Thyroid gland (tissue), 4 donors: ENCODE data around the gene CABLES2. TPM values are rescaled to one million over a fixed set of nuclear protein-coding genes. Genes with fewer than 3 reads are reported as not detected.
A peak's percentile ranks its signal among the peaks of the same experiment; 100 is the strongest.

ENCODE experiments used
- DNase-seq, 2 donors: peaks; one replicate each; pipeline ENCODE4 v3.0.0-alpha.2; 2019
- H3K27ac ChIP-seq, 3 donors: fragments of 200-600 bp; sonication (generic); 1 replicate in 2 of 3; 2 replicates in 1 of 3; pipeline ENCODE4 v1.5.1; 2016 to 2019; ENCODE audit warnings: mild to moderate bottlenecking in 1 of 3, moderate library complexity in 1 of 3
- H3K27me3 ChIP-seq: fragments of 200-600 bp; sonication (generic); one replicate; pipeline ENCODE4 v1.5.1; 2019
- H3K36me3 ChIP-seq, 2 donors: fragments of 200-600 bp; sonication (generic); one replicate each; pipeline ENCODE4 v1.5.1; 2016 to 2019
- H3K4me1 ChIP-seq, 2 donors: fragments of 200-600 bp; sonication (generic); one replicate each; pipeline ENCODE4 v1.5.1; 2017 to 2019
- H3K4me3 ChIP-seq, 3 donors: fragments of 200-600 bp; sonication (generic); replicated peaks in 1 of 3; 1 replicate in 2 of 3; 2 replicates in 1 of 3; pipeline ENCODE4 v1.5.1; 2016; ENCODE audit warnings: mild to moderate bottlenecking in 1 of 3
- H3K9me3 ChIP-seq: fragments of 200-600 bp; sonication (generic); one replicate; pipeline ENCODE4 v1.5.1; 2017
- CTCF ChIP-seq, 6 experiments: fragments of 200-600 bp in 3 of 6; fragments of 450-650 bp in 3 of 6; sonication (generic) in 3 of 6; IDR thresholded peaks; one replicate each; pipeline ENCODE4 v1.5.1; 2016 to 2019; ENCODE audit warnings: antibody characterized with exemption in 6 of 6, mild to moderate bottlenecking in 2 of 6, inconsistent platforms in 1 of 6, moderate library complexity in 1 of 6
- POLR2A ChIP-seq, 2 donors: fragments of 450-650 bp; IDR thresholded peaks; one replicate each; pipeline ENCODE4 v1.6.1; 2017; ENCODE audit warnings: antibody characterized with exemption in 2 of 2, mild to moderate bottlenecking in 2 of 2, moderate library complexity in 1 of 2
- WGBS, 2 donors: methylation state at CpG; one replicate each; pipeline ENCODE4 v1.1.5; 2017; 5-methylcytosine and 5-hydroxymethylcytosine counted together
- intact Hi-C: fragments of 100-400 bp; cut with DNase I; formaldehyde crosslinking; loops from one replicate; pipeline ENCODE4 v1.15.1; 2023
- total RNA-seq, 4 donors: library from RNA; depleted of rRNA; stranded (reverse); fragments of >200 nt; gene quantifications; one replicate each; pipeline ENCODE4 v1.2.3, GENCODE V29; 2016

CABLES2 gene
- total RNA-seq, 4 donors from 2014 or later = 5.8 to 8.5 (median 7.7) TPM

- H3K4me3 ChIP-seq = no peak overlapping the region
- TF ChIP-seq CTCF (IDR thresholded peaks at IDR 0.05) (peak in 4 of 6 experiments; percentile 45 to 66 (median 48)), POLR2A (IDR thresholded peaks at IDR 0.05) (peak in 1 of 2 donors; percentile 35)
- peak; percentile 99 for DNase-seq
- peak overlapping the region; percentile 82 to 97 (median 90) for H3K27ac ChIP-seq
- 53 to 59% methylated on average over 25 to 31 of the region's 43 CpGs for WGBS, 2 donors
- H3K9me3 ChIP-seq = no peaks in the 10 kb centered on the region
- intact Hi-C loops = no loop called here
- no peaks in the 10 kb centered on the region for H3K27me3 ChIP-seq
- H3K36me3 ChIP-seq = peaks cover 0 to 14% of the 10 kb centered on the region in 2 donors
- H3K4me1 ChIP-seq = peaks cover 58 to 78% of the 10 kb centered on the region in 2 donors
Observed at GRCh38 chr20:62352402-62353288, 54.4 kb downstream of the CABLES2 start.

DNA sequence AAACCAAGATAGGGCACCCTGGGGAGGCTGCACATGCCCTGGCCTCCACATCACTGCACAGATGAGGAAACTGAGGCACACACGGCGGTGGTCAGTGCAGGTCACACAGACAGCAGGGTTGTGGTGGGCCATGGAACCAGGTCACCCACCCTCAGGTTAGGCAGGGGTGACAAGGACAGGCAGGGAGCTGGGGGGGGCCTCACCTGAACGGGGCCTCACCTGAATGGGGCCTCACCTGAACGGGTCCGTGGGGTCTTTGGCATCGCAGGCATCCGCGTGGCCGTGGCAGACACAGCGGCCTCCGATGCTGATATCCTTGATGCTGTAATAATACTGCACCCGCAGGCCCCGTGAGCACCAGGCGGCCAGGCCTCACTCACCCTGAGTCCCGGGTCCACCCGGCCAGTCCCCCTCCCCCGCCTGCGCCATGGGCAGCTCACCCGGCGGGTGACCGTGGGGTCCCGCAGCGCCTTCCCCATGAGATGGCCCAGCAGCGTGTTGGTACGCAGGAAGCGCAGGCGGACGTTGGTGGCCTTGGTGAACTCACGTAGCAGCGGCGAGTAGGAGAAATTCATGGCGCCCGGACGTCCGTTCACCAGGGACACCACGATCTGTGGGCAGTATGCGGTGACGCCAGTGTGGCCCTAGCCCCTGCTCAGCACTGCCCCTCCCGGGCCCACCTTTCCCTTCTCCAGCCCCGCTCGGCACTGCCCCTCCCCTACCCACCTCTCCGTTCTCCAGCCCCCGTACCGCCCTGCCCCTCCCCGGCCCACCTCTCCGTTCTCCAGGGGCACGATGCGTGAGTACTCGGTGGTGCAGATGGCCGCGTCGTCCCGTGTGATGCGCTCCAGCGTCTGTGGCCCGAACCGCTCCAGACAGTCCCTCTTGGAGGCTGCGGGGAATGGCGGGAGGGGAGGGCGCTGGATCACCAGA is 55.4 kb downstream of the CABLES2 start:
- Histone ChIP-seq H3K4me3 (no peak overlapping the region), H3K4me1 (peaks cover 49 to 69% of the 10 kb centered on the region in 2 donors), H3K27ac (peak overlapping the region; percentile 24 to 92 (median 79)), H3K36me3 (peaks cover 4 to 14% of the 10 kb centered on the region in 2 donors), H3K9me3 (no peaks in the 10 kb centered on the region), H3K27me3 (no peaks in the 10 kb centered on the region)
- WGBS, 2 donors = 90 to 91% methylated on average over 40 to 51 of the region's 60 CpGs
- TF ChIP-seq CTCF (IDR thresholded peaks at IDR 0.05) (no peak), POLR2A (IDR thresholded peaks at IDR 0.05) (no peak)
- intact Hi-C loops = no loop called here
- DNase-seq = no peak

- WGBS, 2 donors = 69 to 84% methylated on average over 11 to 20 of the region's 23 CpGs
- no peaks in the 10 kb centered on the region for H3K27me3 ChIP-seq
- H3K4me1 ChIP-seq = peaks cover 41 to 60% of the 10 kb centered on the region in 2 donors
- no peak overlapping the region for H3K4me3 ChIP-seq
- no peaks in the 10 kb centered on the region for H3K9me3 ChIP-seq
- no peak for DNase-seq
- TF ChIP-seq CTCF (IDR thresholded peaks at IDR 0.05) (no peak), POLR2A (IDR thresholded peaks at IDR 0.05) (no peak)
- H3K27ac ChIP-seq = peak overlapping the region; percentile 32 to 92 (median 64)
- peaks cover 9 to 14% of the 10 kb centered on the region in 2 donors for H3K36me3 ChIP-seq
- intact Hi-C loops = no loop called here
Observed at GRCh38 chr20:62350629-62351422, 56.3 kb downstream of the CABLES2 start.

GRCh38 chr20:62350098-62350628 is 56.9 kb downstream of the CABLES2 start:
- intact Hi-C loops = no loop called here
- TF ChIP-seq POLR2A (IDR thresholded peaks at IDR 0.05) (no peak), CTCF (IDR thresholded peaks at IDR 0.05) (no peak)
- Histone ChIP-seq H3K4me3 (no peak overlapping the region), H3K4me1 (peaks cover 35 to 53% of the 10 kb centered on the region in 2 donors), H3K27me3 (no peaks in the 10 kb centered on the region), H3K36me3 (peaks cover 9 to 14% of the 10 kb centered on the region in 2 donors), H3K27ac (peak overlapping the region; percentile 32 to 92 (median 64)), H3K9me3 (no peaks in the 10 kb centered on the region)
- 50 to 51% methylated on average over 10 to 12 of the region's 16 CpGs for WGBS, 2 donors
- peak; percentile 88 to 90 for DNase-seq
